Gastrocnemius medialis (tissue), 4 donors: ENCODE results near the gene RASSF4. TPM values are rescaled to one million over a fixed set of nuclear protein-coding genes. Genes with fewer than 3 reads are reported as not detected.

Source experiments
- ATAC-seq, 2 donors: fragments of 150-250 bp; one replicate each; pipeline ENCODE4 v1.9.1; 2016
- DNase-seq, 2 donors: peaks; one replicate each; pipeline ENCODE4 v3.0.0-alpha.2; 2019
- H3K27ac ChIP-seq, 4 donors: fragments of 200-600 bp; sonication (generic); 1 replicate in 1 of 4; 2 replicates in 3 of 4; pipeline ENCODE4 v1.5.1; 2016 to 2018; ENCODE audit warnings: mild to moderate bottlenecking in 2 of 4, moderate library complexity in 1 of 4
- H3K27me3 ChIP-seq, 3 donors: fragments of 200-600 bp; sonication (generic) in 2 of 3; 1 replicate in 1 of 3; 2 replicates in 2 of 3; pipeline versions ENCODE4 v1.5.1 to v1.6.0; 2016 to 2019; ENCODE audit warnings: mild to moderate bottlenecking in 1 of 3, moderate library complexity in 1 of 3
- H3K36me3 ChIP-seq, 2 donors: fragments of 200-600 bp; sonication (generic) in 1 of 2; one replicate each; pipeline ENCODE4 v1.5.1; 2017 to 2018
- H3K4me1 ChIP-seq, 2 donors: fragments of 200-600 bp; sonication (generic) in 1 of 2; one replicate each; pipeline ENCODE4 v1.5.1; 2016 to 2017; ENCODE audit warnings: mild to moderate bottlenecking in 2 of 2
- H3K4me3 ChIP-seq, 4 donors: fragments of 200-600 bp; sonication (generic) in 3 of 4; 1 replicate in 1 of 4; 2 replicates in 3 of 4; pipeline ENCODE4 v1.5.1; 2016 to 2019; ENCODE audit warnings: mild to moderate bottlenecking in 2 of 4
- H3K9me3 ChIP-seq, 3 donors: fragments of 200-600 bp; sonication (generic) in 2 of 3; 1 replicate in 1 of 3; 2 replicates in 2 of 3; pipeline ENCODE4 v1.5.1; 2016 to 2019
- POLR2A ChIP-seq, 2 donors: fragments of 450-650 bp; IDR thresholded peaks; one replicate each; pipeline ENCODE4 v1.6.1; 2017; ENCODE audit warnings: antibody characterized with exemption in 2 of 2, mild to moderate bottlenecking in 2 of 2, moderate library complexity in 2 of 2
- in situ Hi-C, 4 donors: fragments of 200-750 bp; cut with MboI; loops; one replicate each; pipeline versions ENCODE4 v1.15.0 to v1.8.0; 2017; ENCODE audit warnings: low sequenced_read_pairs in 4 of 4
- intact Hi-C: fragments of 100-400 bp; cut with DNase I; formaldehyde crosslinking; loops from one replicate; pipeline ENCODE4 v1.15.1; 2023; ENCODE audit warnings: low total_unique reads
- total RNA-seq, 4 donors: library from RNA; depleted of rRNA; stranded (reverse); fragments of >200 nt; gene quantifications; one replicate each; pipeline versions ENCODE4 v1.1.0 to v1.2.3, GENCODE V29; 2016
- TF ChIP-seq, protein P1 (sequence below), 5 experiments: fragments of 450-650 bp in 3 of 5; fragments of 200-600 bp in 2 of 5; sonication (generic) in 2 of 5; IDR thresholded peaks in 4 of 5; conservative IDR thresholded peaks in 1 of 5; 1 replicate in 4 of 5; 2 replicates in 1 of 5; pipeline ENCODE4 v1.5.1; 2016 to 2019; ENCODE audit warnings: antibody characterized with exemption in 5 of 5, mild to moderate bottlenecking in 3 of 5, moderate library complexity in 3 of 5

Gene RASSF4
- total RNA-seq, 4 donors from 2014 or later = 9.4 to 39.7 (median 24.0) TPM

DNA sequence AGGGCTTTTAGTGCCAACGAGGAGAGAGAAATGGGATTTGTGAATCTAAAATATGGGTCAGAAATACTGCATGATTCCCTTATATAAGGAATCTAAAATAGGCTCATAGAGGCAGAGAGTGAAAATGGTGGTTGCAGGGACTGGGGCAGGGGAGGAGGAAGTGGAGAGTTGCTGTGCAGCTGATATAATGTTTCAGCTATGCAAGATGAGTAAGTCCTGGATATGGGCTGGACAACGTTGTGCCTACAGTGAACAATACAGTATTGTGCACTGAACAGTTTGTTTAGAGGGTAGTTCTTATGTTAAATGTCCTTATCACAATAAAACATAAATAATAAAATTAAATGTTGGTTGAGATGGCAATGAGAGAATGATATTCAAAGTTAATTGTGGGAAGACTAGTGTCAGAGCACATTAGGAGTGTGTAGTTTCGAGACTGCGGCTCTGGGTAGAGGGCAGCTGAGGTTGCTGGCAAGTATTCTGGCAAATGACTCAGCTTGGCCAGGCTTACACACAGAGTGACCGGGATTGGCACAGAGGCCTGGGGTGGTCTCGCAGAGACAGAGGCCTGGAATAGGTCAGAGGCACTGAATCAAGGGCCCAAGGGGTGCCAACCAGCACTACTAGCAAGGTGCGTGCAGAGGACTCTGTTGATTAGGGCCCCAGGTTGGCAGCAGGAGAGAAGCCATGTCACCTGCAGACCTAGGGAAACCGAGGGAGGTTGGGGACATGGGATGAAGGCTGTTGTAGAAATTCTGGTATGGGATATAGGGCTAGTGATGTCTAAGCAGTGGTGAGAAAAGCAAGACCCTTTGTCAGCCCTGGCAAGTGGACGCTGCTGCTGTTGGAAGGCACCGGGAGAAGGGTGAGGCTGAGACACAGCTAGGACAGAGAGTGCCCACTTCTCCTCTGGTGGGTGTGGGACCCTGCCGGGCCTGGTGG lies 21.8 kb downstream of the RASSF4 start:
- Histone ChIP-seq H3K36me3 (peaks cover 0 to 23% of the 10 kb centered on the region in 2 donors), H3K9me3 (no peaks in the 10 kb centered on the region), H3K4me3 (peak overlapping the region in 3 of 4 donors; percentile 19 to 26 (median 20)), H3K27ac (peak overlapping the region; percentile 84 to 94 (median 90)), H3K4me1 (peaks cover 55 to 62% of the 10 kb centered on the region in 2 donors), H3K27me3 (no peaks in the 10 kb centered on the region)
- ATAC-seq = peak; percentile 52 to 55
- TF ChIP-seq, protein P1, sequence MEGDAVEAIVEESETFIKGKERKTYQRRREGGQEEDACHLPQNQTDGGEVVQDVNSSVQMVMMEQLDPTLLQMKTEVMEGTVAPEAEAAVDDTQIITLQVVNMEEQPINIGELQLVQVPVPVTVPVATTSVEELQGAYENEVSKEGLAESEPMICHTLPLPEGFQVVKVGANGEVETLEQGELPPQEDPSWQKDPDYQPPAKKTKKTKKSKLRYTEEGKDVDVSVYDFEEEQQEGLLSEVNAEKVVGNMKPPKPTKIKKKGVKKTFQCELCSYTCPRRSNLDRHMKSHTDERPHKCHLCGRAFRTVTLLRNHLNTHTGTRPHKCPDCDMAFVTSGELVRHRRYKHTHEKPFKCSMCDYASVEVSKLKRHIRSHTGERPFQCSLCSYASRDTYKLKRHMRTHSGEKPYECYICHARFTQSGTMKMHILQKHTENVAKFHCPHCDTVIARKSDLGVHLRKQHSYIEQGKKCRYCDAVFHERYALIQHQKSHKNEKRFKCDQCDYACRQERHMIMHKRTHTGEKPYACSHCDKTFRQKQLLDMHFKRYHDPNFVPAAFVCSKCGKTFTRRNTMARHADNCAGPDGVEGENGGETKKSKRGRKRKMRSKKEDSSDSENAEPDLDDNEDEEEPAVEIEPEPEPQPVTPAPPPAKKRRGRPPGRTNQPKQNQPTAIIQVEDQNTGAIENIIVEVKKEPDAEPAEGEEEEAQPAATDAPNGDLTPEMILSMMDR (IDR thresholded peaks at IDR 0.05 in 4 of 5, conservative IDR thresholded peaks at IDR 0.05 in 1 of 5) = no peak
- no peak for TF ChIP-seq POLR2A (IDR thresholded peaks at IDR 0.05)
- intact Hi-C loops (loop anchor here (1.0 kb wide), 1 partner anchor 14 kb away; no protein-coding TSS in a partner anchor), in situ Hi-C loops (loop anchor here in 2 of 4 donors (25.0 kb wide), 2 partner anchors 1031 to 1569 kb away; partner anchors contain the start of gene HNRNPF (in 2 of the 2))
- DNase-seq = peak in 1 of 2 donors; percentile 59

- TF ChIP-seq POLR2A (IDR thresholded peaks at IDR 0.05) = no peak
- TF ChIP-seq, protein P1 (IDR thresholded peaks at IDR 0.05 in 4 of 5, conservative IDR thresholded peaks at IDR 0.05 in 1 of 5) = no peak
- H3K9me3 ChIP-seq = no peaks in the 10 kb centered on the region
- peak overlapping the region in 3 of 4 donors; percentile 9 to 26 (median 20) for H3K4me3 ChIP-seq
- DNase-seq (peak; percentile 62 to 64), ATAC-seq (peak; percentile 16 to 24)
- peak overlapping the region; percentile 84 to 94 (median 90) for H3K27ac ChIP-seq
- H3K36me3 ChIP-seq = peaks cover 0 to 19% of the 10 kb centered on the region in 2 donors
- in situ Hi-C loops (loop anchor here in 2 of 4 donors (25.0 kb wide), 2 partner anchors 1030 to 1570 kb away; partner anchors contain the start of gene HNRNPF (in 2 of the 2)), intact Hi-C loops (no loop called here)
- H3K27me3 ChIP-seq = no peaks in the 10 kb centered on the region
- H3K4me1 ChIP-seq = peaks cover 49 to 55% of the 10 kb centered on the region in 2 donors
Observed at GRCh38 chr10:44982114-44982460, 22.5 kb downstream of the RASSF4 start.

GRCh38 chr10:44982496-44982895 lies 22.9 kb downstream of the RASSF4 start:
- Histone ChIP-seq H3K4me3 (peak overlapping the region in 1 of 4 donors; percentile 20), H3K9me3 (no peaks in the 10 kb centered on the region), H3K36me3 (peaks cover 0 to 15% of the 10 kb centered on the region in 2 donors), H3K4me1 (peaks cover 45 to 51% of the 10 kb centered on the region in 2 donors), H3K27me3 (no peaks in the 10 kb centered on the region), H3K27ac (peak overlapping the region; percentile 84 to 94 (median 90))
- TF ChIP-seq, protein P1 (IDR thresholded peaks at IDR 0.05 in 4 of 5, conservative IDR thresholded peaks at IDR 0.05 in 1 of 5) = no peak
- no peak for TF ChIP-seq POLR2A (IDR thresholded peaks at IDR 0.05)
- no peak for ATAC-seq
- intact Hi-C loops (no loop called here), in situ Hi-C loops (loop anchor here in 2 of 4 donors (25.0 kb wide), 2 partner anchors 1030 to 1570 kb away; partner anchors contain the start of gene HNRNPF (in 2 of the 2))
- DNase-seq = peak in 1 of 2 donors; percentile 13

DNA sequence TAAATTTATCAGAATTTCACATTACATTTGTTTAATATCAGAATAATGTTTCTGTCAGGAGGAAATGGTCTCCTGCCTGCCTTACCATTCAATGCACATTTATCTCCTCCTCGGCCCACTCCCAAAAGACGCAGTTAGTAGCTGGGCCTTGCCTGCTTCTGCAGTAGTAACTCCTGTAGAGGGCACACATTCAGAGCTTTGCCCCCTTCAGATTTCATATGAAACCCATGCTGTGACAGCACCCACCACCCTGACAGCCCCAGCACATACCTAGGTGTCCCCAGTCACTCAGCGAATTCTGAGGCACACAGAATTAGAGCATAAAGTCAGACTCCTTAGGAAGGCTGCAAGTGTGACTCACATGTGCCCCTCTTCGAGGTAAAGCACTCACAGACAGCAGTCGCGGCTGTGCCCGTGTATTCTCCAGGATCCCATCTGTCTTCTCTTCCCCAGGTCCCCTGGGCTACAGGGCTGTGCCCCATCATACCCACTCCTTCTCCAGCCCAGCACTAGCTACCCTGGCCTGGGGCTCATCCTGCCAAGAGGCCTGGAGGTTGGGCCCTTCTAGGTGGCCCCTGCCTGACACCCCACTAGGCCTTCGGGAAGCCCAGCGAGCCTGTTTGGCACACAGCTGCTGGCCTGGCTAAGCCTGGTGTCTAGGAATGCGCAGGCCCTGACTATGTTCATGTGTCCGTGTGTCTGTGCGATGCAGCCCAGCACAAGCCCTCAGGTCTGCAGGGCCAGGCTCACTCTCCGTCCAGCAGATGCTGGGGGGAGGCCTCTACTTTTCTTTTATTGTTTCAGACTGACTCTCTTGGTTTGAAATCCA lies 23.7 kb downstream of the RASSF4 start:
- in situ Hi-C loops (loop anchor here in 2 of 4 donors (25.0 kb wide), 2 partner anchors 1029 to 1571 kb away; partner anchors contain the start of gene HNRNPF (in 2 of the 2)), intact Hi-C loops (no loop called here)
- TF ChIP-seq, protein P1 (IDR thresholded peaks at IDR 0.05 in 4 of 5, conservative IDR thresholded peaks at IDR 0.05 in 1 of 5) = no peak
- TF ChIP-seq POLR2A (IDR thresholded peaks at IDR 0.05) = no peak
- DNase-seq (peak in 1 of 2 donors; percentile 13), ATAC-seq (no peak)
- Histone ChIP-seq H3K27ac (peak overlapping the region; percentile 84 to 94 (median 90)), H3K36me3 (peaks cover 0 to 9% of the 10 kb centered on the region in 2 donors), H3K4me3 (no peak overlapping the region), H3K9me3 (no peaks in the 10 kb centered on the region), H3K4me1 (peaks cover 39 to 47% of the 10 kb centered on the region in 2 donors), H3K27me3 (no peaks in the 10 kb centered on the region)
